Activated CD8-positive, alpha-beta memory T cell treated with anti-CD3 and anti-CD28 coated beads, Interleukin-2, amount 10 ng/mL, durations not matched to agents 7 days and 5 days (primary cell): ENCODE data around the gene KIR3DL3. TPM values are rescaled to one million over a fixed set of nuclear protein-coding genes. Genes with fewer than 3 reads are reported as not detected.
"Not testable (repeated sequence)": the region's sequence is repeated elsewhere in the genome, so short reads cannot be mapped to it uniquely, and the experiment has no call there.

ENCODE experiments used
- ATAC-seq: fragments of 150-1000 bp; cut with Tn5 transposase; one replicate; pipeline ENCODE4 v1.10.0; 2021; ENCODE audit warnings: moderate library complexity
- CTCF ChIA-PET: fragments of 350-600 bp; sonication (Branson Sonifier 250); formaldehyde crosslinking; loops from one replicate; lab custom pipeline; 2021; ENCODE audit warnings: antibody characterized with exemption; lab: Charles Lee
- DNase-seq: peaks from one replicate; pipeline ENCODE4 v3.0.0-alpha.2; 2020
- H3K27ac Mint-ChIP-seq: one replicate; pipeline ENCODE4 v1.8.0; 2021; ENCODE audit warnings: mild to moderate bottlenecking, mixed read lengths
- H3K27me3 Mint-ChIP-seq: one replicate; pipeline ENCODE4 v1.8.0; 2021; ENCODE audit warnings: mixed read lengths
- H3K36me3 Mint-ChIP-seq: one replicate; pipeline ENCODE4 v1.8.0; 2021; ENCODE audit warnings: mild to moderate bottlenecking, mixed read lengths
- H3K4me1 Mint-ChIP-seq: one replicate; pipeline ENCODE4 v1.8.0; 2021; ENCODE audit warnings: mixed read lengths
- H3K4me3 Mint-ChIP-seq: one replicate; pipeline ENCODE4 v1.8.0; 2021; ENCODE audit warnings: mild to moderate bottlenecking, moderate library complexity, mixed read lengths
- H3K9me3 Mint-ChIP-seq: one replicate; pipeline ENCODE4 v1.8.0; 2022; ENCODE audit warnings: low read depth, mixed read lengths
- total RNA-seq, 2 experiments: library from RNA; stranded (reverse); gene quantifications; one replicate each; pipeline ENCODE4 v1.2.3, GENCODE V29; 2021

KIR3DL3 gene
- total RNA-seq, 2 experiments from 2014 or later, result not detected

GRCh38 chr19:54741950-54742349 is 17.7 kb downstream of the KIR3DL3 start:
- DNase-seq, H3K27me3 Mint-ChIP-seq, H3K27ac Mint-ChIP-seq, ATAC-seq, H3K4me3 Mint-ChIP-seq, CTCF ChIA-PET, H3K36me3 Mint-ChIP-seq, H3K4me1 Mint-ChIP-seq, H3K9me3 Mint-ChIP-seq: not testable (repeated sequence)

GRCh38 chr19:54744080-54744479 is 19.8 kb downstream of the KIR3DL3 start:
- CTCF ChIA-PET, H3K4me3 Mint-ChIP-seq, H3K36me3 Mint-ChIP-seq, H3K27me3 Mint-ChIP-seq, H3K27ac Mint-ChIP-seq, DNase-seq, ATAC-seq, H3K4me1 Mint-ChIP-seq, H3K9me3 Mint-ChIP-seq: not testable (repeated sequence)

DNA sequence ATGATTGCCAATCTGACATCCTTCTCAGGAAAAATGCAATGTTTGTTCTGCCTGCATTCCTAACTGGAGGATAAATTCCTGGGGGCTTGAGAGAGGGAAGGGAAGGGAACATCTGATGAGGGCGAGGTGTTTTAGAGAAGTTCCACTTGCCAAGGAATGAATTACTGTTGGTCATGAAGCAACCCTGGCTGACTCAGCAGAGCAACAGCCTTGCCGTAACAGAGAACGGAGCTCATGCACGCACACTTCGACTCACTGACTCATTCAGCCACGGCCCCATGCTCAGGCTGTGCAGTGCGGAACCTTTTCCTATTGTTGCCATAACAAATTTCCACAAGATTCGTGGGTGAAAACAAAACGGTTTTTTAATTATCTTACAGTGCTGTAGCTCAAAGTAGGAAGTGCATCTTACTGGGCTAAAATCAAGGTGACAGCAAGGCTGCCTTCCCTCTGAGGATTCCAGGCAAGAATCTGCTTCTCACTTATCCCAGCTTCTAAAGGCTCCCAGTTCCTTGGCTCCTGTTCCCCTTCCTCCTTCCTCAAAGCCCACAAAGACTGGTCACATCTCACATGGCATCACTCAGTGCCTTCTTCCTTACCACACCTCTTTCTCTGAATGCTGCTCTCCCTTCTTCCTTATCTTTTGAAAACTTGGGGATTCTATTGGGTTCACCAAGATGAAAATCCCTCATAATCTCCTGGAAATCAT is 23.5 kb downstream of the KIR3DL3 start:
- H3K4me3 Mint-ChIP-seq, H3K27ac Mint-ChIP-seq, H3K4me1 Mint-ChIP-seq, H3K36me3 Mint-ChIP-seq, ATAC-seq, CTCF ChIA-PET, DNase-seq, H3K9me3 Mint-ChIP-seq, H3K27me3 Mint-ChIP-seq: not testable (repeated sequence)

- H3K9me3 Mint-ChIP-seq, H3K4me1 Mint-ChIP-seq, ATAC-seq, H3K36me3 Mint-ChIP-seq, H3K27ac Mint-ChIP-seq, DNase-seq, H3K27me3 Mint-ChIP-seq, CTCF ChIA-PET, H3K4me3 Mint-ChIP-seq: not testable (repeated sequence)
Observed at GRCh38 chr19:54750276-54750675, 26.0 kb downstream of the KIR3DL3 start.

- DNase-seq, H3K4me3 Mint-ChIP-seq, CTCF ChIA-PET, H3K27ac Mint-ChIP-seq, H3K36me3 Mint-ChIP-seq, H3K27me3 Mint-ChIP-seq, ATAC-seq, H3K4me1 Mint-ChIP-seq, H3K9me3 Mint-ChIP-seq: not testable (repeated sequence)
Observed at GRCh38 chr19:54756204-54757110, 32.2 kb downstream of the KIR3DL3 start.

DNA sequence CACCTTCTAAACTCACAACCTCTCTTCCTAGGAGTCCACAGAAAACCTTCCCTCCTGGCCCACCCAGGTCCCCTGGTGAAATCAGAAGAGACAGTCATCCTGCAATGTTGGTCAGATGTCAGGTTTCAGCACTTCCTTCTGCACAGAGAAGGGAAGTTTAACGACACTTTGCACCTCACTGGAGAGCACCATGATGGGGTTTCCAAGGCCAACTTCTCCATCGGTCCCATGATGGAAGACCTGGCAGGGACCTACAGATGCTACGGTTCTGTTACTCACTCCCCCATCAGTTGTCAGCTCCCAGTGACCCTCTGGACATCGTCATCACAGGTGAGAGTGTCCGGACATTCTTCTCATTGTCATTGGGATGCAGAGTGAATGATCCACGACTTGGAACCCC is 34.3 kb downstream of the KIR3DL3 start:
- CTCF ChIA-PET, H3K27me3 Mint-ChIP-seq, H3K36me3 Mint-ChIP-seq, DNase-seq, H3K4me3 Mint-ChIP-seq, H3K9me3 Mint-ChIP-seq, H3K4me1 Mint-ChIP-seq, H3K27ac Mint-ChIP-seq, ATAC-seq: not testable (repeated sequence)

DNA sequence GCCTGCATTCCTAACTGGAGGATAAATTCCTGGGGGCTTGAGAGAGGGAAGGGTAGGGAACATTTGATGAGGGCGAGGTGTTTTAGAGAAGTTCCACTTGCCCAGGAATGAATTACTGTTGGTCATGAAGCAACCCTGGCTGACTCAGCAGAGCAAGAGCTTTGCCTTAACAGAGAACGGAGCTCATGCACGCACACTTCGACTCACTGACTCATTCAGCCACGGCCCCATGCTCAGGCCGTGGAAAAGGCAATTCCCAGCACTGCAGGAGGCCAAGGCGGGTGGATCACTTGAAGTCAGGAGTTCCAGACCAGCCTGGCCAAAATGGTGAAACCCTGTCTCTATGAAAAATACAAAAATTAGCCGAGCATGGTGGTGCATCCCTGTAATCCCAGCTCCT is 40.0 kb downstream of the KIR3DL3 start:
- H3K36me3 Mint-ChIP-seq, H3K4me3 Mint-ChIP-seq, H3K27me3 Mint-ChIP-seq, ATAC-seq, CTCF ChIA-PET, DNase-seq, H3K27ac Mint-ChIP-seq, H3K4me1 Mint-ChIP-seq, H3K9me3 Mint-ChIP-seq: not testable (repeated sequence)

- H3K4me3 Mint-ChIP-seq, H3K27me3 Mint-ChIP-seq, H3K27ac Mint-ChIP-seq, H3K4me1 Mint-ChIP-seq, H3K9me3 Mint-ChIP-seq, DNase-seq, ATAC-seq, H3K36me3 Mint-ChIP-seq, CTCF ChIA-PET: not testable (repeated sequence)
Observed at GRCh38 chr19:54766464-54766863, 42.2 kb downstream of the KIR3DL3 start.

GRCh38 chr19:54769646-54770045 is 45.4 kb downstream of the KIR3DL3 start, which contains the start of gene KIR2DL1:
Gene KIR2DL1, plus strand, starts transcription at chr19:54769793. Its CDS starts 58 bp downstream, at chr19:54769851.
- H3K36me3 Mint-ChIP-seq, H3K4me3 Mint-ChIP-seq: not testable (repeated sequence)

GRCh38 chr19:54770511-54770910 is 46.3 kb downstream of the KIR3DL3 start:
- CTCF ChIA-PET, DNase-seq, ATAC-seq, H3K27ac Mint-ChIP-seq, H3K4me3 Mint-ChIP-seq, H3K36me3 Mint-ChIP-seq, H3K27me3 Mint-ChIP-seq, H3K4me1 Mint-ChIP-seq, H3K9me3 Mint-ChIP-seq: not testable (repeated sequence)

More at GRCh38 chr19:54769646-54770045, 45.4 kb downstream of the KIR3DL3 start, which contains the start of gene KIR2DL1:
- DNase-seq, H3K9me3 Mint-ChIP-seq, ATAC-seq, CTCF ChIA-PET, H3K4me1 Mint-ChIP-seq, H3K27ac Mint-ChIP-seq, H3K27me3 Mint-ChIP-seq: not testable (repeated sequence)

GRCh38 chr19:54771018-54771960 is 47.0 kb downstream of the KIR3DL3 start:
- H3K4me3 Mint-ChIP-seq, CTCF ChIA-PET, H3K36me3 Mint-ChIP-seq, H3K4me1 Mint-ChIP-seq, H3K27ac Mint-ChIP-seq, H3K27me3 Mint-ChIP-seq, DNase-seq, ATAC-seq, H3K9me3 Mint-ChIP-seq: not testable (repeated sequence)

- H3K36me3 Mint-ChIP-seq, CTCF ChIA-PET, H3K27me3 Mint-ChIP-seq, ATAC-seq, H3K27ac Mint-ChIP-seq, H3K4me1 Mint-ChIP-seq, H3K9me3 Mint-ChIP-seq, H3K4me3 Mint-ChIP-seq, DNase-seq: not testable (repeated sequence)
Observed at GRCh38 chr19:54772666-54773065, 48.4 kb downstream of the KIR3DL3 start.
